ENCODE data around the gene NMNAT1. TPM values are rescaled to one million over a fixed set of nuclear protein-coding genes. Genes with fewer than 3 reads are reported as not detected.
"Not testable (repeated sequence)": the region's sequence is repeated elsewhere in the genome, so short reads cannot be mapped to it uniquely, and the experiment has no call there.

NMNAT1 gene
- total RNA-seq, 1 donor from 2014 or later: 7.6 TPM

- no peak for ATAC-seq
- no peak for DNase-seq (ENCODE audit: low spot score)
These were observed 63.9 kb downstream of the NMNAT1 start for GRCh38 chr1:10007169-10007568.

DNA sequence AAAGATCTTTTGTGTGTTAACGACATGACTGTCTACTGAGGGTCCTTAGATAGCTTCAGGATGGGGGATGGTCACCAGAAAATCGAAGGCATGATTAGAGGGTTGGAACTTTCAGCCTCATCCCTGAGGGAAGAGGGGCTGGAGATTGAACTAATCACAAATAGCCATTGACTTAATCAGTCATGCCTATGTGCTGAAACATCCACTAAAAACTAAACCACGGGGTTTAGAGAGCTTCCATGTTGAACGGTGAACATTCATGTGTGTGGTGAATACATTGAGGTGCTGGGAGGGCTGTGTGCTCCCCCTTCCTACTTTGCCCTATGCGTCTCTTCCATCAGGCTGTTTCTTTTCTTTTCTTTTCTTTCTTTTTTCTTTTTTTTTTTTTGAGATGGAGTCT lies 70.7 kb downstream of the NMNAT1 start:
- no peak for ATAC-seq
- no peak for DNase-seq (ENCODE audit: low spot score)

DNA sequence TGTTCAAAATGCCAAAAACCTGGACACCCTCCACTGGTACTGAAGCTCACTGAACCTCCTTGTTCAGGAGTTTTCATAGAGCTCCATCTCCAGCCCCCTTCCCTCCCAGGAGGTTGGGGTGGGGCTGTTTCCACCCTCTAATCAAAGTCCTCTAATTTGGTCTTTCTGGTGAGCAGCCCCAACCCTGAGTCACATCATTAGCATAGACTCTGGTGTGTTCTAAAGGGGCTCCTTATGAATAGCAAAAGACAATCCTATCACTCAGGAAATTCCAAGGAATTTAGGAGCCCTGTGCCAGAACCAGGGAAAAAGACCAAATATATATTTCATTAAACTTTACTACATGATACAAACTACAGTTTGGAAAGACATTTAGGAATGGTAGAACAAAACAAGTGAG lies 76.3 kb downstream of the NMNAT1 start:
- DNase-seq (ENCODE audit: low spot score): no peak

GRCh38 chr1:10020086-10020485 lies 76.8 kb downstream of the NMNAT1 start:
- ATAC-seq (no peak), DNase-seq (ENCODE audit: low spot score) (no peak)

More for the DNA sequence above, 76.3 kb downstream of the NMNAT1 start:
- ATAC-seq: no peak

GRCh38 chr1:10020678-10021077 lies 77.4 kb downstream of the NMNAT1 start:
- not testable (repeated sequence) for DNase-seq (ENCODE audit: low spot score); ATAC-seq

- DNase-seq (ENCODE audit: low spot score); ATAC-seq: not testable (repeated sequence)
These were observed 78.7 kb downstream of the NMNAT1 start for GRCh38 chr1:10021992-10022391.

DNA sequence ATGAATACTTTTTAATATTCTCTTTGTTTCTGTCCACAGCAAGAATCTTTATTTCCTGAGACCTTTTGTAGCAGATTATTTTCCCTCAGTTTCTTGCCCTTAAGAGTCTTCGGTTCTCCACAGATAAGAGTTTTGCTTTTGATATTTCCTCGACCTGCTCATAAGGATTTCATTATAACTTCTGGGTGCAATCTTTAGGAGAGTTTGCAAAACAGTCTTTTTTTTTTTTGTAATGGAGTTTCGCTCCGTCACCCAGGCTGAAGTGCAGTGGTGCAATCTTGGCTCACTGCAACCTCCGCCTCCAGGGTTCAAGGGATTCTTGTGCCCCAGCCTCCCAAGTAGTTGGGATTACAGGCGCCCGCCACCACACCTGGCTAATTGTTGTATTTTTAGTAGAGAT lies 79.4 kb downstream of the NMNAT1 start:
- DNase-seq (ENCODE audit: low spot score) (no peak), ATAC-seq (no peak)

DNA sequence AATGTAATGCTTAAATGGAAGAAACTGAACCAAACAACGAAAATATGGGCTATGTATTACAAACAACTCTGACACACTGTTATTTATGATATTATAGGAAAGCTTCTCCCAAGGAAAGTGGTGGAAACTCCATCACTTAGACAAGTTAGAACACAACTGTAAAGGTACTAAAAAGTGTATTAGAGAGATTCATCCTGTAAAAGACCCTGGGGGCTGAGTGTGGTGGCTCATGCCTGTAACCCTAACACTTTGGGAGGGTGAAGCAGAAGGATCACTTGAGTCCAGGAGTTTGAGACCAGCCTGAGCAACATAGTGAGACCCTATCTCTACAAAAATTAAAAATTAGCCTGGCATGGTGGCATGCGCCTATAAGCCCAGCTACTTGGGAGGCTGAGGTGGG lies 82.1 kb downstream of the NMNAT1 start:
- no peak for DNase-seq (ENCODE audit: low spot score)
- ATAC-seq: no peak

- DNase-seq (ENCODE audit: low spot score): no peak
- ATAC-seq: no peak
These were observed 83.8 kb downstream of the NMNAT1 start for GRCh38 chr1:10027027-10027426.

GRCh38 chr1:10028956-10029500 lies 85.8 kb downstream of the NMNAT1 start:
- ATAC-seq; DNase-seq (ENCODE audit: low spot score): not testable (repeated sequence)

GRCh38 chr1:10031461-10031860 lies 88.2 kb downstream of the NMNAT1 start:
- DNase-seq (ENCODE audit: low spot score): no peak
- no peak for ATAC-seq

- DNase-seq (ENCODE audit: low spot score) (peak; percentile 99), ATAC-seq (peak; percentile 97)
These were observed 89.5 kb downstream of the NMNAT1 start, which contains the start of gene UBE4B for GRCh38 chr1:10032590-10033358. TSS of gene UBE4B (plus strand) at chr1:10032958. CDS start at chr1:10033671, 713 bp downstream.

GRCh38 chr1:10033359-10033845 lies 90.1 kb downstream of the NMNAT1 start:
- ATAC-seq (peak; percentile 46), DNase-seq (ENCODE audit: low spot score) (peak; percentile 49)

Other genes with a start within 250 kb of the NMNAT1 start
- gene CLSTN1, start 119.5 kb upstream of the NMNAT1 start, total RNA-seq: 8.1 TPM
- 24.2 TPM for gene CTNNBIP1, start 33.2 kb upstream of the NMNAT1 start, total RNA-seq
- 12.7 TPM for gene LZIC, start 84 bp upstream of the NMNAT1 start, total RNA-seq
- gene RBP7, start 53.8 kb downstream of the NMNAT1 start, total RNA-seq: 2.5 TPM
- gene UBE4B, start 89.5 kb downstream of the NMNAT1 start, total RNA-seq: 21.6 TPM